MM.1S (cell line): Measurements from ENCODE around the gene IL1B.

Source experiments
- DNase-seq: peaks from one replicate; pipeline ENCODE4 v3.0.0-alpha.2; 2015
- H2AFZ ChIP-seq: fragments of 300-600 bp; sonication (generic); 2 replicates; pipeline ENCODE4 v1.6.0; 2016; ENCODE audit warnings: antibody characterized with exemption, low read length
- H3F3A ChIP-seq: fragments of 300-600 bp; sonication (generic); 2 replicates; pipeline ENCODE4 v1.6.1; 2016; ENCODE audit warnings: mild to moderate bottlenecking, antibody characterized with exemption, low read length, moderate library complexity, mixed read lengths; ENCODE audit not compliant: insufficient read depth
- H3K27ac ChIP-seq: fragments of 300-600 bp; sonication (generic); 2 replicates; pipeline ENCODE4 v1.5.1; 2016; ENCODE audit warnings: mild to moderate bottlenecking, low read length
- H3K27me3 ChIP-seq: fragments of 300-600 bp; sonication (generic); replicated peaks from 2 replicates; pipeline ENCODE4 v1.6.0; 2016; ENCODE audit warnings: low read length; ENCODE audit not compliant: insufficient read depth
- H3K36me3 ChIP-seq: fragments of 300-600 bp; sonication (generic); replicated peaks from 2 replicates; pipeline ENCODE4 v1.6.1; 2016; ENCODE audit warnings: mild to moderate bottlenecking, low read length, mixed read lengths; ENCODE audit not compliant: insufficient read depth
- H3K4me1 ChIP-seq: fragments of 300-600 bp; sonication (generic); 2 replicates; pipeline ENCODE4 v1.6.1; 2016; ENCODE audit warnings: low read length, mixed read lengths
- H3K4me2 ChIP-seq: fragments of 300-600 bp; sonication (generic); 2 replicates; pipeline ENCODE4 v1.6.0; 2016; ENCODE audit warnings: low read depth, low read length
- H3K4me3 ChIP-seq: fragments of 300-600 bp; sonication (generic); 2 replicates; pipeline ENCODE4 v1.5.1; 2016; ENCODE audit warnings: low read length, mixed read lengths
- H3K79me2 ChIP-seq: fragments of 300-600 bp; sonication (generic); 2 replicates; pipeline ENCODE4 v1.6.1; 2016; ENCODE audit warnings: mixed run types, low read length, mixed read lengths
- H3K9ac ChIP-seq: fragments of 300-600 bp; sonication (generic); 2 replicates; pipeline ENCODE4 v1.6.1; 2016; ENCODE audit warnings: low read length, mixed read lengths
- H3K9me2 ChIP-seq: fragments of 300-600 bp; sonication (generic); replicated peaks from 2 replicates; pipeline ENCODE4 v1.6.1; 2016; ENCODE audit warnings: mild to moderate bottlenecking, low read length, mixed read lengths; ENCODE audit not compliant: insufficient read depth
- H3K9me3 ChIP-seq: fragments of 300-600 bp; sonication (generic); replicated peaks from 2 replicates; pipeline ENCODE4 v1.6.1; 2016; ENCODE audit warnings: mild to moderate bottlenecking, low read length, mixed read lengths; ENCODE audit not compliant: insufficient read depth
- H4K20me1 ChIP-seq: fragments of 300-600 bp; sonication (generic); 2 replicates; pipeline ENCODE4 v1.6.1; 2016; ENCODE audit warnings: mild to moderate bottlenecking, low read length, moderate library complexity, mixed read lengths; ENCODE audit not compliant: insufficient read depth
- EZH2 ChIP-seq: fragments of 300-600 bp; sonication (generic); optimal IDR thresholded peaks from 2 replicates; pipeline ENCODE3; 2017; ENCODE audit warnings: low read depth, mild to moderate bottlenecking, antibody characterized with exemption, low read length, mixed read lengths
- EZH2phosphoT487 ChIP-seq: fragments of 300-600 bp; sonication (generic); IDR thresholded peaks from 2 replicates; pipeline ENCODE4 v1.6.1; 2018; ENCODE audit warnings: antibody characterized with exemption, low read length
- TF ChIP-seq, protein P1 (sequence below): fragments of 300-600 bp; sonication (generic); IDR thresholded peaks from 2 replicates; pipeline ENCODE4 v1.5.1; 2016; ENCODE audit warnings: antibody characterized with exemption, low read length, mixed read lengths

IL1B gene

DNA sequence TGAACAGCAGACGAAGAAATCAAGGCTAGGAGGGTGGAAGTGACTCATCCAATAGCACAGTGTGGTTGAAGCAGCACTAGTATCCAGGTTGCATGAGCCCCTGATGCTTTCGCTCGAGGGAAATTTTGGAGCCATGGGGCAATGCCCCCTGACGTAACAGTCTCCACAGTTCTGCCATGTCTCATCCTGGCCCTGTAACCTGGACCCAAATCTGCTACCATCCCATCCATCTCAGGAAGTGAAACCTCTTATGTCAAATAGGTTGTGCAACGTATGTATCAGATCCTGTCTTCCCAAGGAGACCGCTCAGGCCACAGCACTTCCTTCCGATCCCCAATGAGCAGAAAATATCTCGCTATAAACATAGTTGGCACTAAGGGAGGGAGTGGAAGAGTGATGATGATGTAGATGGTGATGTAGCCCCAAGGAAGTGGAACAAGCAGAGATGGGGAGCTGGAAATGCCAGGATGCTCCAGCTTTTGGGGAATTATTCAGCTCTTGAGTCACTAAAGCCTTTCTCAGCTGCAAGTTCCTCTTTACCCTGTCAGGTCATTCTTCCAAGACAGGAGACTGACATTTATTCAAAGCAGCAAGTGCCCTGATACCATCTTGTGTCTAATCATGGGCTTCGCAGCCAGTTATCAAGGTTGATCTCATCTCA, 3.0 kb upstream of the IL1B start:
- H4K20me1 ChIP-seq: no peaks in the 10 kb centered on the region
- H3K27ac ChIP-seq: no peak overlapping the region
- no peaks in the 10 kb centered on the region for H3K9me3 ChIP-seq
- no peak overlapping the region for H3K4me2 ChIP-seq
- H3K4me3 ChIP-seq: no peak overlapping the region
- no peaks in the 10 kb centered on the region for H3F3A ChIP-seq
- no peaks in the 10 kb centered on the region for H3K27me3 ChIP-seq
- H3K36me3 ChIP-seq: no peaks in the 10 kb centered on the region
- no peak for DNase-seq
- no peak overlapping the region for H2AFZ ChIP-seq
- no peaks in the 10 kb centered on the region for H3K79me2 ChIP-seq
- TF ChIP-seq, protein P1, sequence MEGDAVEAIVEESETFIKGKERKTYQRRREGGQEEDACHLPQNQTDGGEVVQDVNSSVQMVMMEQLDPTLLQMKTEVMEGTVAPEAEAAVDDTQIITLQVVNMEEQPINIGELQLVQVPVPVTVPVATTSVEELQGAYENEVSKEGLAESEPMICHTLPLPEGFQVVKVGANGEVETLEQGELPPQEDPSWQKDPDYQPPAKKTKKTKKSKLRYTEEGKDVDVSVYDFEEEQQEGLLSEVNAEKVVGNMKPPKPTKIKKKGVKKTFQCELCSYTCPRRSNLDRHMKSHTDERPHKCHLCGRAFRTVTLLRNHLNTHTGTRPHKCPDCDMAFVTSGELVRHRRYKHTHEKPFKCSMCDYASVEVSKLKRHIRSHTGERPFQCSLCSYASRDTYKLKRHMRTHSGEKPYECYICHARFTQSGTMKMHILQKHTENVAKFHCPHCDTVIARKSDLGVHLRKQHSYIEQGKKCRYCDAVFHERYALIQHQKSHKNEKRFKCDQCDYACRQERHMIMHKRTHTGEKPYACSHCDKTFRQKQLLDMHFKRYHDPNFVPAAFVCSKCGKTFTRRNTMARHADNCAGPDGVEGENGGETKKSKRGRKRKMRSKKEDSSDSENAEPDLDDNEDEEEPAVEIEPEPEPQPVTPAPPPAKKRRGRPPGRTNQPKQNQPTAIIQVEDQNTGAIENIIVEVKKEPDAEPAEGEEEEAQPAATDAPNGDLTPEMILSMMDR: no peak
- TF ChIP-seq EZH2 (no peak), EZH2phosphoT487 (no peak)
- no peak overlapping the region for H3K9ac ChIP-seq
- H3K4me1 ChIP-seq: no peaks in the 10 kb centered on the region
- no peaks in the 10 kb centered on the region for H3K9me2 ChIP-seq

- H3F3A ChIP-seq: no peaks in the 10 kb centered on the region
- no peak for DNase-seq
- H3K9me2 ChIP-seq: no peaks in the 10 kb centered on the region
- no peak for TF ChIP-seq EZH2phosphoT487
- TF ChIP-seq, protein P1: no peak
- no peak for TF ChIP-seq EZH2
- H4K20me1 ChIP-seq: no peaks in the 10 kb centered on the region
- no peaks in the 10 kb centered on the region for H3K4me1 ChIP-seq
- H3K9me3 ChIP-seq: no peaks in the 10 kb centered on the region
- H3K4me3 ChIP-seq: no peak overlapping the region
- H3K4me2 ChIP-seq: no peak overlapping the region
- H3K79me2 ChIP-seq: no peaks in the 10 kb centered on the region
- H3K27me3 ChIP-seq: no peaks in the 10 kb centered on the region
- no peak overlapping the region for H3K9ac ChIP-seq
- no peaks in the 10 kb centered on the region for H3K36me3 ChIP-seq
- H2AFZ ChIP-seq: no peak overlapping the region
- no peak overlapping the region for H3K27ac ChIP-seq
These were observed 417 bp downstream of the IL1B start for GRCh38 chr2:112836163-112836560.

DNA sequence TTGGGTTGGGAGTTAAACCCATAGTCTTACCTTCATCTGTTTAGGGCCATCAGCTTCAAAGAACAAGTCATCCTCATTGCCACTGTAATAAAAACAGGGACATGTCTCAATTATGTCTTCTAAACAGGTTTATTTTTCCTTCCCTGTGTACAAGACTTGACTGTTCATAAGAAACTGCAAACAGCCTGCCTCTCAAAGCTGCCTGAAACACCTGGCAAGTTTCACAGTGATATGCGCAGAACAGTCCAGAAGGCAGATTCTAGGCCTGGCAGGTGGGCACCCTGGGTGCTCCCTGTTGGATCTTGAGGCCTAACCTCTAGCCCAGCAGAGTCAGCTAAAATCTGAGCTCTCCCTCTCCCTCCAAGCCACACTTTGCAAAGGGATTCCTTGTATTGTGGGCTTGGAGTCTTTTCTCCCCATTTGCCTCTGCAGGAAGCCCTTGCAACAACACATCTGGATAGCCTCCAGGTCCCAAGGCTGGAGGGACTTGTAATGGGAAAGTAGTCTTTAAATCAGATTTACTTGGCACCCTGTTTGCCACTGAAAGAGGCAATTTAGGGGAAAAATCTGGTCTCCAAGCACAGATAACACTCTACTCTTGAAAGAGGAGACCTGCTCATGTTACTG, 930 bp downstream of the IL1B start:
- Histone ChIP-seq H3K9ac (no peak overlapping the region), H3K9me2 (no peaks in the 10 kb centered on the region), H3K4me2 (no peak overlapping the region), H3K27ac (no peak overlapping the region), H3K36me3 (no peaks in the 10 kb centered on the region), H3K9me3 (no peaks in the 10 kb centered on the region), H3K79me2 (no peaks in the 10 kb centered on the region), H3F3A (no peaks in the 10 kb centered on the region), H4K20me1 (no peaks in the 10 kb centered on the region), H3K27me3 (no peaks in the 10 kb centered on the region), H3K4me1 (no peaks in the 10 kb centered on the region), H3K4me3 (no peak overlapping the region), H2AFZ (no peak overlapping the region)
- TF ChIP-seq EZH2phosphoT487 (no peak), EZH2 (no peak)
- TF ChIP-seq, protein P1: no peak
- DNase-seq: no peak
